NCI-H345 treated with DMSO at 0.1 percent for 48 hours (cell line): ENCODE data around the gene RNF14.
"Not testable (repeated sequence)": the region's sequence is repeated elsewhere in the genome, so short reads cannot be mapped to it uniquely, and the experiment has no call there.

ENCODE experiments used
- DNase-seq: peaks from one replicate; lab custom pipeline; 2025; ENCODE audit not compliant: unreplicated experiment; lab: John Stamatoyannopoulos, UW

RNF14 gene, protein sequence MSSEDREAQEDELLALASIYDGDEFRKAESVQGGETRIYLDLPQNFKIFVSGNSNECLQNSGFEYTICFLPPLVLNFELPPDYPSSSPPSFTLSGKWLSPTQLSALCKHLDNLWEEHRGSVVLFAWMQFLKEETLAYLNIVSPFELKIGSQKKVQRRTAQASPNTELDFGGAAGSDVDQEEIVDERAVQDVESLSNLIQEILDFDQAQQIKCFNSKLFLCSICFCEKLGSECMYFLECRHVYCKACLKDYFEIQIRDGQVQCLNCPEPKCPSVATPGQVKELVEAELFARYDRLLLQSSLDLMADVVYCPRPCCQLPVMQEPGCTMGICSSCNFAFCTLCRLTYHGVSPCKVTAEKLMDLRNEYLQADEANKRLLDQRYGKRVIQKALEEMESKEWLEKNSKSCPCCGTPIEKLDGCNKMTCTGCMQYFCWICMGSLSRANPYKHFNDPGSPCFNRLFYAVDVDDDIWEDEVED

DNA sequence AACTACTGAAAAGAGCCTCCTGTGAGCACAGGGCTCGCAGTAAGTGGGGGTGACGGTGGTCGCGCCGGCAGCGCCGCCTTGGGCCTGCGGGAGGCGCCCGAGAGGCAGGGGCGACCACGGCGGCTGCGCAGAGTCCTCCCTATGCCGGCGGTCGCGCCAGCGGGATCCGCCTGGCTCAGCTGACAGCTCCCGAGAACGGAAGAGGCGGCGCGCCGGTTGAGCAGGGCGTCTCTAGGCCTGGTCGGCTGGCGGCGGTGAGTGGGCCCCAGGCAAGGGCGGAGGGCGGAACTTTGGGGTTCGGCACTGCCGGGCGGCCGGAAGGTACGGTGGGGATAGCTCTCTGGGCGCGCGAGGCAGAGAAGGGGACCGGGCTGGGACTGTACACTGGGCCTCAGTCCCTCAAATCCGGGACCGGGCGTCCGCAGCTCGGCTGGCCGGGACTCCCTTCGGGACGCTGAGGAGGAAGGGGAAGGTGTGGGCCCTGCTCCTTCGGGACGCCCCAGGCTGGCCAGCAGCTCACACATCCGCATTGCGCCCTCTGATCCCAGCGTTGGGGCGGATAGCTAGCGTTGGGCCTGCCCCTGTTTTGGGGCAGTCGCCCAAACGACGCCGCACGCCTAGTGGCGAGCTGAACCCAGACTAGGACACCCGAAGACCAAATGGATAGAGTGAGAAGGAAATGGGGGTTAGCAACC is at the start of gene RNF14:
Gene RNF14, plus strand, starts transcription at position 192 of the 695 bp plus-strand sequence. CDS start 4,484 bp downstream, outside the sequence.
- DNase-seq: peak; percentile 82

DNA sequence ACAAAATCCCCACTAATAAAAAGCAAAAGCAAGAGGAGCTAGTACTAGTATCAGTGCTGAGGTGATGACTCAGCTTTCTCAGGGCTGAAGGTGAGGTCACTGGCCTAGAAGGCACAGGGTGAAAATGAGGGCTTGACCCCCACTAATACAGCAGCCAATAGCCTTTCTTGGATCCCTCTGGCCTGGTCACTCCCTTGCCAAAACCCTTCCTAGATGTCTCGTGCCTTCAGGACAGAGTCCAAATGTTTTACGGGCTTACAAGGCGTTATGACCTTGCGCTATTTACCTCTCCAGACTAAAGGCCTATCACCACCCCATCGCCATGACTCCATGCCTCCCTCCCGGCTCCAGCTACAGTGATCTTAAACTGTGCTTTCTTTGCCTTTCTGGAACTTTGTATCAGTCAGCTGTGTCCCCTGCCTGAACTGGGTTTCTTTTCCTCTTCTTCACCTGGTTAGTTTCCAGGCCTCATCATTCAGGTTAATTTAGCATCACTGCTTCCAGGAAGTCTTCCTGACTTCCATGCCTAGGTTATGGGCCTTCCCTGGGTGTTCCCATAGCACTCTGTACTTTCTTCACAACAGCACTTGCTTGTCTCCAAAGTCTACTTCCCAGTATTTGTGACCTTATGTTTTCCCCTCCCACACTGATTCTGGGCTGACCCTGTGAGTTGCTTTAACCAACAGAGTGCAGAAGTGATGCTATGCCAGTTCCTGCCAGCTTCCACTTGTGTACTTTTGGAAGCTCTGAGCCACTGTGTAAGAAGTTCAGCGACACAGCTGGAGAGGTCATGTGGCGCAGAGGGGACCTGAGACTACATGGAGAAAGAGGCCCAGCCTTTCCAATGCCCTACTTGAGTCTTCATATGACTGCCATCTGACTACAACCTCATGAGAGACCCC is 49.4 kb upstream of the RNF14 start:
- no peak for DNase-seq

DNA sequence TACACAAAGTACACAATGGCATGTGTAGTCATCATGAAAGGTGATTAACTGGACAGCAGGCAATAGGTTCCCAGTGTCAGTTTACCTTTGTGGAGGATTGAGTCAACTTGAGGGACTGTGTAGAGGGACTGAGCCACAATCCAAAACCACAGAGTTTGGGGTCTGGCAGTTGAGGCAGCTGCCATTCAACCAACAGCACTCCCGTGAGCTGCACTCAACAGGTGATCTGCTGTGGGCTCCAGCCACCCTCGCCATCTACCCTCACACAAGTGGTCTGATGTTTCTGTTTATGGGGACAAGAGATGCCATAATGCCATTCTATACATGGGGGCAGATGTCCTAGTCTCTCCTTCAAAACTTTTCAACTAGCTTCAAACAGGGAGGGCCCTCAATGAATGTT is 48.1 kb upstream of the RNF14 start:
- DNase-seq: no peak

DNA sequence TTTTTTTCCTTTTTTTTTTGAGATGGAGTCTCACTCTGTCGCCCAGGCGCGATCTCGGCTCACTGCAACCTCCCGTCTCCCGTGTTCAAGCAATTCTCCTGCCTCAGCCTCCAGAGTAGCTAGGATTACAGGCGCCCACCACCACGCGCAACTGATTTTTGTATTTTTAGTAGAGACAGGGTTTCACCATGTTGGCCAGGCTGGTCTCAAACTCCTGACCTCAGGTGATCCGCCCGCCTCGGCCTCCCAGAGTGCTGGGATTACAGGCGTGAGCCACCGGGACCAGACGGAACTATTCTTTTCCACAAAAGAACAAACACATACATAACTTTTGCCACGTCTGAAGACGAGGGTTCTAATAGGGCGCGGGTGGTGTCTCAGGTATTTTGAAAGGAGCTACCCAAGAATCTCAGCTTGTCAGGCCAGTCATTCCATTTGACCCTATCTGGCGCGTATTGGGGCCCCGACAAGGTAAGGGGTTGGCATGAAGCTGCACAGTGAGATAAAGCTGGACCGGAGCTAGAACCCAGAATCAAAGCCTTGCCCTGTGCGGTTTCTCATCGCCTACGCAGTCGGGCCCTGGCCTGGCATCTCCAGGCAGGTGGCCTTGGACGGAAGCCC is 46.0 kb upstream of the RNF14 start:
- not testable (repeated sequence) for DNase-seq

DNA sequence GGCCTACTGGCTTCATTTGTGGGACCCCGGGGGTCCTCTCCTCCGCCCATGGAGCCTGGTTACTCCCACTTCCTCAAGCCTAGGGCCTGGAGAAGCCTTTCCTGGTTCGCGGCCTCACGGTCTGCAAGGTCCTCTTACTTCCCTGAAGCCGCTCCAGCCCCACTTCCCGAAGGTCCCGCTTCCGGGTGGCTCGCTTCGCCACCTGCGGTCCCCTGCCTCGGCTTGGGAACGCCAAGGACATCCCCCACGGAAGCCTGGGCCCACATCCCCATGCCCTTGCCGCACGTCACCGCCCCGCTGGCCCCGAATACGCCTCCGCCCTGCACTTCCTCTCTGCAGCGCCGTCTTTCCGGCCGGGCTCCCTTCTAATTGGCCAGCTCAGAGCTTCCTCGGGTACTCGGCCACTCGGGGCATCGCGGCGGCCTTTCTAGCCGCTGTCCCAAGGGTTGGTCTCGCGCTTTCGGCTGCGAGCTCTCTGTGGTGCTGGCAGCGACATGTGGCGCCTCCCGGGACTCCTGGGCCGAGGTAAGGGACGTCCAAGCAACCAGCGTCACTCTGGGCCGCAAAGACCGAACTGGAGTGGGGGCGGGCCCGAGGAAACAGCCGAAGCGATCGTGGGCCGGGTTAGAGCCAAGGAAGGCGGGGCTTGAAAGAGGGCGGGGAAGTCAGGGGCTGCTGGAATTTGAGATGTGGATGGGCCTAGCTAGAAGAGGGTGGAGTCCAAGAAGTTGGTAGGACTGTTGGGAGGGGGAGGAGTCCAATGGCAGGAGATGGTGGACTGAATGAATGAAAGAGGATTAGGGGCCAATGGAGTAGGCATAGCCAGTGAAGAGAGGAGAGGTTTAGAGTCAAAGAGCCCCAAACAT is 45.2 kb upstream of the RNF14 start, which contains the start of gene DELE1:
Gene DELE1, plus strand, starts transcription at position 424 of the 866 bp plus-strand sequence. Its CDS starts 71 bp downstream, at position 495.
- DNase-seq: peak; percentile 36

DNA sequence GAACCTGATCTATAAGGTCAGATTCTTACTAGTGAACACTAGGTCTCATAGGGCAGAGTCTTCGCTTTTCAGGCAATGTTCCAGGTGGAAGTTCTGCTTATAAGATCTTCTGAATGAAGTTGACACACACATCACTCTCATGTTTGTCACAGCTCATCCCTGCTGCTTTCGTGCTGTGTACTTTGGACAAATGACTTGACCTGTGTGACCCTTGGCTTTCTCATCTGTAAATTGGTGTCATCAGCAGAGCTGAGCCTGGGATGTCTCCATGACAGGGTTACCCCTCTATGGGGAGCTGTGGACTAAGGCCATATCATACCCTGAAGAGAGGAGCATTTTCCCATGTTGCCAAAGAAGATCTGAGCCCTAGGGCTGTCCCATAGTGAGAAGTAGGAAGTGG is 42.5 kb upstream of the RNF14 start:
- no peak for DNase-seq

DNA sequence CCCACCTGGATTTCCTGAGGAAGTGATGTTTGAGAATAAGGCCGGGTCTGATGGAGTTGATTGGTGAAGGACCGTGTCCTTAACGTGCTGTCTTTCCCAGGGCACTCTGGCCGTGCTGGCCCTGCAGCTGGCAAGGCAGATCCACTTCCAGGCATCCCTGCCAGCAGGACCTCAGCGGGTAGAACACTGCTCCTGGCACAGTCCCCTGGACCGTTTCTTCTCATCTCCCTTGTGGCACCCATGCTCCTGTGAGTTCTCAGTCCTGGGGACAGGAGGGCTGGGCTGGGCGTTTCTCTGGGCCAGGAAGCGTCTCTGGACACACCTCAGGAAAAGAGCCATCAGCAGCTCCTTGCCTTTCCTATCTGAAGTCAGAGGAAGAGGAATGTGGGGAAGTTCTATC is 40.9 kb upstream of the RNF14 start:
- no peak for DNase-seq

DNA sequence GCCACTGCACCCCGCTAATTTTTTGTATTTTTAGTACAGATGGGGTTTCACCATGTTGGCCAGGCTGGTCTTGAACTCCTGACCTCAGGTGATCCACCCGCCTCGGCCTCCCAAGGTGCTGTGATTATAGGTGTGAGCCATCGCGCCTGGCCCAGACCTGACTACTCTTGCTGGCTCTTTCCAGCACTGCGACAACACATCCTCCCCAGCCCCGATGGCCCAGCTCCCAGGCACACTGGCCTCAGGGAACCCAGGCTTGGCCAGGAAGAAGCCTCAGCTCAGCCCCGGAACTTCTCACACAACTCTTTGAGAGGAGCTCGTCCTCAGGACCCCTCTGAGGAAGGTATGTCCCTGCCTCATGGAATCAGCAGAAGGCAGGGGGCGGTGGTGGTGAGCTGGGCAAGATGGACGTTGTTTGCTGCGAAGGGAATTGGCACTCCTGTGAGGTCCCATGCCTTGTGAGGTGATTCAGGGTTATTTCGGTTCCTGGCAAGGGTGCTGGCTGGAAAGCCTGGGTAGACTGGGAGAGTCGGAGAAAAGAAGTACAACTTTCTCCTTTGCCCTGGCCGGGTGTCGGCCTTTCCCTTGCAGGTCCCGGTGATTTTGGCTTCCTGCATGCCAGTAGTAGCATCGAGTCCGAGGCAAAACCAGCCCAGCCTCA is 39.4 kb upstream of the RNF14 start:
- DNase-seq: no peak

DNA sequence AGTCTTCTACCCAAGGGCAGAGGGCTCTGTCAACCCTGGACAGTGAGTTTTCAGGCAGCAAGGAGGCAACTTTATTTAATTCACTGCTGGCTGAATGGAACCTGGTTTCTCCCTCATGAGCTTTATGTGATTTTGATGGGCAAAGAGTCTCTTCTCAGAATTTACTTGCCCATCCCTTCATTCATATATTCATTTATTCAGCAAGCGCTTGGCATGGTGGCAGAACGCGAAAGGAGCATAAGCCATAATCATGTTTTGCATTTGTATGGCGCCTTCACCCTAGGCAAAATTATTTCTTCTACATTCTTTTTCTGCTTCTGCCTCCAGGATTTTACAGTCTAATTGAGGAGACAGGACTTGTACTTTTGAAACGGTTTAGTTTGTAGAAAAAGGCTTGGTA is 37.2 kb upstream of the RNF14 start:
- no peak for DNase-seq

DNA sequence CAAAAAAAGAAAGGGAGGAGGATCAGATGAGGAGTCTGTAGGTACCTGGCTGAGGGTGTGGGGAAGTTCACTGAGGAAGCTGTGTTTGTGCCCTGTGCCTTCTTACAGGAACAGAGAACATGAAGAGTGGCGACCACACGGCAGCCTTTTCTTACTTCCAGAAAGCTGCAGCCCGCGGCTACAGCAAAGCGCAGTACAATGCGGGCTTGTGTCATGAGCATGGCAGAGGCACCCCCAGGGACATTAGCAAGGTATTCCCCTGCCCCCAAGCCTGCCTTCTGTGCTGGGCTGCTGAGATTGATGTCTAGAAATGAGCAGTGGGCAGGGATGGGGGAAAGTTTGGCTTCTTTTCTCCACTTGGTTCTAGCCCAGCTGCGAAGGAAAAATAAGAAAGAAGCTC is 35.8 kb upstream of the RNF14 start:
- no peak for DNase-seq

DNA sequence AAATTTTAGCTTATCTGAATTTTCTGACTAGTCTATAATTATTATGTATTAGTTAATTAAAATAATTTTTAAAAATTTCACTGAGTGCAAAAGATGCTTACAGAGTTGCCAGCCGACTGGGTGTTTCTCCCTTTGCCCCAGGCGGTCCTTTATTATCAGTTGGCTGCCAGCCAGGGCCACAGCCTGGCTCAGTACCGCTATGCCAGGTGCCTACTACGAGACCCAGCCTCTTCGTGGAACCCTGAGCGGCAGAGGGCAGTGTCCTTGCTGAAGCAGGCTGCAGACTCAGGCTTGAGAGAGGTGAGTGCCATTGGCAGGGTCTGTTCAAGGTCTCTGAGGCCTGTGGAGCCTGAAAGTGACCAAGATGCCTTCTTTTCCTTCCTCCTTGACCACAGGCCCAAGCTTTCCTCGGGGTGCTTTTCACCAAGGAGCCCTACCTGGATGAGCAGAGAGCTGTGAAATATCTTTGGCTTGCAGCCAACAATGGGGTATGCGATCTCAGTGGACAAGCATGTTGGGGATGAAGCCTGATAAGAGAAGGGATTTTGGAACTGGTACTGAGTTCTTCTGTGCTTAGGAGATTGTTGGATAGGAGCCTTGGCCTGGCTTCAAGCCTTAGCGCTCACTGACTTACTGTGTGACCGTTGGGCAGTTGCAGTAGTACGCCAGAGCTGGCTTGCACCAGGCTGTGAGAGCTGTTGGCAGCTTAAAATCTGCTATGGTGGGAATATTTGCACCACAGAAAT is 34.6 kb upstream of the RNF14 start:
- peak; percentile 94 for DNase-seq

DNA sequence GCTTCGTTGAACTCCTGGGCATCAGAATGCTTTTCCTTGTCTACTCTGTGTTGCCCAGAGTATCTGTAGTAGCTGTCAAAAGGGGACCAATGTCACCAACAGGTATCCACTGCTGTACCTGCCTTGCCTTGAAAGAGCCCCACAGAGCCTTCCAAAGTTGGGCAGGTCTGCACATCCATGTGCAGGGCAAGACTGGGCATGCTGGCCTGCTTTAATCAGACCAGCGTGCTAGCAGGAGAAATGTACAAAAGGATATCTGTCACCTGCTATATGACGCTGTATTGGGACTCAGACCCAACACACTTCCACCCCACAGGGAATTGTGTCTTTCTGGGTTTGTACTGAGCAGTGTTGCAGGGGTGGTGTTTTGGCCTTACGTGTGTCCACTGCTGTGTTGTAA is 33.4 kb upstream of the RNF14 start:
- DNase-seq: peak; percentile 55

DNA sequence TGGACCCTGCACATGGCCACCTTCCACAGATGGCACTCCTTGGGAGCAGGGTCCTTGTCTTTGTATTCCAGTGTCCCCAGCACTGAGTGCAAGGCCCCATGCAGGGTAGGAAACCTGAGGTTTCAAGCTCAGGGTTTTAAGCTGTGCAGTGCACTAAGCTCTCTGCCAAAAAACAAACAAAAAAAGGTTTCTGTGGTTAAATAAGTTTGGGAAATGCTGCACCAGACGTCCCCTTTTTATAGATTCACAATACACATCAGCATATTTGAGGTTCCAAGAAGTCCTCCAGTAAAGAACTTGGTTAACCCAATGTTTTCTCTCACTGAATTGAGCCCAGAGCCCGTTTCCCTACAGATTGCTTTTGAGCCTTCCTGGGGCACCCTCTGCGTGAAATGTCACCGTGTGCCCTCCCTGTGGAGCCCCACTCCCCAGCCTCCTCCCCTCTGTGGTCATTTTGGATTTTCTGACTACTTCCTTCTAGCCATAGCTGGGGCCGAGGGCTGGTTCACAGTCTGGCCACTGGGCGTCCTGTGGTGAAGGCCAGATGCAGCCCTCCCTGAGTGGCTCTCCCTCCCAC is 28.1 kb upstream of the RNF14 start:
- no peak for DNase-seq

DNA sequence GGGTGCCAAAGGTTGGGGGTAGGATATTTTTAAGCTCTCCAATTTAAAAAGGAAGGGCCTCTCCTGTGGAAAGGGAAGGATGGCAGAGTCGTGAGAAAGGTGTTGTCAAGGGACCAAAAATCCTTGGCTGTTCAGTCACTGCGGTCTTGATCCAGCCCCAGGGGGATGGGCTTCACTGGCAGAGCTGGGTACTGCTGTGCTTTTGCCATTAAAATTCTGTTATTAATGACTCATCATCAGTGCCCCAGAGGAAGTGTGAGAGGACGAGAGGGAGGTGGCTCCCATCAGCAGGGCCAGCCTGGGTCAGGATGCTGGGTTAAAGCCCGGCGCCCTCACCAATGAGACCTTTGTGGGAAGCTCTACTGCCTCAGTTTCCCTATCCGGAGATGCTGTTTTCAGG is 27.6 kb upstream of the RNF14 start:
- DNase-seq: no peak

DNA sequence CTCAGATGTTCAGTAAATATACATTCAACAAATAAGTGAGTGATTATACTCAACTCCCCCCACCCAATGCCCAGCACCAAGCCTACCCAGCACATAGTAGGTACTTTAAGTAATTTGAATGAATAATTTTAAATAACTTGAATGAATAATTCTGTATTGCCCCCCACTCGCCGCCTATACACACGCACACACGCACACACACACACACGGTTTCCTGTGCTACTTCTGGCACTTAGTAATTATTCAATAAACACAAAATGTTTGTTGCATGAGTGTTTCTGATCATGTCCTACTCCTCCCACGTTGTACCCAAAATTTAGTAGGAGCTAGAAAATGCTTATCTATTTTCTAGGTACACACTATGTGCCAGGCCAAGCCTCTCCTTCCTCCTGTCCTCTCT is 27.1 kb upstream of the RNF14 start:
- no peak for DNase-seq

DNA sequence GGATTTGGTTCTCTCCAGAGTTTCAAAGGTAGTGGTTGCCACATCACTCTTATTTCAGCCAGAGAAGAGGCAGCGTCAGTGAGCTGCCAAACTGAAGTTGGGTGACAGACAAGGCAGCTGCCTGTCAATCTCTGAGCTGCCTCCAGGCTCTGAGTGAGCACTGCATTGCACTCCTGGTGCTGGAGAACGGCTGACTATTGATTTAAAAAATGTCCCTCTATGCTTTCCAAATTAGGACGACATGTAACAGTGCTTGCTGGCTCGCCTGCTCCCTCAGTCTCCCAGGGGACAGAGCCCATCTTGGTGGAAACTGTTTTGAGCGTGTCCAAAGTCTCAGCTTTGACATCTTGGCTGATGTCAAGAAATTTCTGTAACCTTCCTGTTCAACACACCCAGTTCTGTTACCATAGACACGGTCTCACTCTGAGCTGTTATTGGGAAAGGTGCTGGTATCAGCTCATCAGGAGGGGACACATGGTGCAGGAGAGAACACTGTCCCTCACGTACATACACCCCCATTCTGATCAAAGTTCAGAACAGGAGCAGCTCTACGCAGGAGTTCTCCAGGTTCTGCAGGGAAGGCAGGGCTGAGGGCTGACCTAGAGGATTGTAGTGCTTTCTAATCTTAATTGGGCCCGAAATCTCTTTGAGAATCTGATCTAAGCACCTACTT is 26.6 kb upstream of the RNF14 start:
- DNase-seq: no peak

DNA sequence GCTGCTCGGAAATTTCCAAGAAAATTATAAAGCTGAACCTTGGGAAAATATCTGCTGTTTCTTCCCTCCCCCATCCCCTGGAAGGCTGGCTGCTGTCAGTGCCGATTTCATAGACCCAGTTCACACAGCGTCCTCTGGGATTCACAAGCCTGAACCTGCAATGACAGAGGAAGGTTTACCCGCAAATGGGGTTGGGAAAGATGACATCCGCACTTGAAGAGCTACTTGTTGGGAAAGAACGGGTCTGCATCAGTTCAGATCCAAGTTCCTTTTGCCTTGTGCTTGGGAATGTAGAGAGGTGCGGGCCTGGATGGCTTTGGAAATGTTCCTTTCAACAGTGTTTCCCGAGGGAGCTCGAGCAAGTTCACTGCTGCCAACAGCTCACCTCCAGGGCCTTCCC is 24.8 kb upstream of the RNF14 start:
- DNase-seq: no peak
